Measurements from ENCODE around the gene CD38.

Gene CD38

DNA sequence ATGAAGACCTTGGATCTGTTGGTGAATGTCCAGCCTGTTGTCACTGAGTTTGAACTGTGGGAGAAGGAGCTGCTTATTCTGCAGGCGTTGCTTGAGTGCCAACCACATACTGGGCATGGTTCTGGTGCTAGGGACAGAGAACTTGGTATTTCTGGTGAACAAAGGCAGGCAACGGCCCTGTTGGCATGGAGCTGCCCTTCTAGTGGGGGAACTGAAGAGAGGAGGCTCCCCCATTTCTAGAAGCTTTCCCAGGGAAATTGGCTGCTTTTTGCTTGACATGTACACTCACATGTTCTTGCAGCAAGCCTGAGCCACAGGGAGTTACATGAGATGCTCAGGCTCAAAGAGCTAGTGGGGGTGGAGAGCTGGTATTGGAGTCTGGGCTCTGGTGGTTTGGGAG, 8.9 kb upstream of the CD38 start:
- ChIA-PET POLR2A (no interaction called here), CTCF (interaction anchor here (0.8 to 2.1 kb wide), 4 partner anchors 10 to 38 kb away, joined by 3 to 12 read pairs (median 3); no protein-coding TSS in a partner anchor)
- TF ChIP-seq, protein P1, sequence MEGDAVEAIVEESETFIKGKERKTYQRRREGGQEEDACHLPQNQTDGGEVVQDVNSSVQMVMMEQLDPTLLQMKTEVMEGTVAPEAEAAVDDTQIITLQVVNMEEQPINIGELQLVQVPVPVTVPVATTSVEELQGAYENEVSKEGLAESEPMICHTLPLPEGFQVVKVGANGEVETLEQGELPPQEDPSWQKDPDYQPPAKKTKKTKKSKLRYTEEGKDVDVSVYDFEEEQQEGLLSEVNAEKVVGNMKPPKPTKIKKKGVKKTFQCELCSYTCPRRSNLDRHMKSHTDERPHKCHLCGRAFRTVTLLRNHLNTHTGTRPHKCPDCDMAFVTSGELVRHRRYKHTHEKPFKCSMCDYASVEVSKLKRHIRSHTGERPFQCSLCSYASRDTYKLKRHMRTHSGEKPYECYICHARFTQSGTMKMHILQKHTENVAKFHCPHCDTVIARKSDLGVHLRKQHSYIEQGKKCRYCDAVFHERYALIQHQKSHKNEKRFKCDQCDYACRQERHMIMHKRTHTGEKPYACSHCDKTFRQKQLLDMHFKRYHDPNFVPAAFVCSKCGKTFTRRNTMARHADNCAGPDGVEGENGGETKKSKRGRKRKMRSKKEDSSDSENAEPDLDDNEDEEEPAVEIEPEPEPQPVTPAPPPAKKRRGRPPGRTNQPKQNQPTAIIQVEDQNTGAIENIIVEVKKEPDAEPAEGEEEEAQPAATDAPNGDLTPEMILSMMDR (IDR thresholded peaks at IDR 0.05; ENCODE audit: control extremely low read depth, extremely low read depth, low read depth, missing control alignments), result no peak
- no peak for DNase-seq (ENCODE audit: extremely low spot score)

DNA sequence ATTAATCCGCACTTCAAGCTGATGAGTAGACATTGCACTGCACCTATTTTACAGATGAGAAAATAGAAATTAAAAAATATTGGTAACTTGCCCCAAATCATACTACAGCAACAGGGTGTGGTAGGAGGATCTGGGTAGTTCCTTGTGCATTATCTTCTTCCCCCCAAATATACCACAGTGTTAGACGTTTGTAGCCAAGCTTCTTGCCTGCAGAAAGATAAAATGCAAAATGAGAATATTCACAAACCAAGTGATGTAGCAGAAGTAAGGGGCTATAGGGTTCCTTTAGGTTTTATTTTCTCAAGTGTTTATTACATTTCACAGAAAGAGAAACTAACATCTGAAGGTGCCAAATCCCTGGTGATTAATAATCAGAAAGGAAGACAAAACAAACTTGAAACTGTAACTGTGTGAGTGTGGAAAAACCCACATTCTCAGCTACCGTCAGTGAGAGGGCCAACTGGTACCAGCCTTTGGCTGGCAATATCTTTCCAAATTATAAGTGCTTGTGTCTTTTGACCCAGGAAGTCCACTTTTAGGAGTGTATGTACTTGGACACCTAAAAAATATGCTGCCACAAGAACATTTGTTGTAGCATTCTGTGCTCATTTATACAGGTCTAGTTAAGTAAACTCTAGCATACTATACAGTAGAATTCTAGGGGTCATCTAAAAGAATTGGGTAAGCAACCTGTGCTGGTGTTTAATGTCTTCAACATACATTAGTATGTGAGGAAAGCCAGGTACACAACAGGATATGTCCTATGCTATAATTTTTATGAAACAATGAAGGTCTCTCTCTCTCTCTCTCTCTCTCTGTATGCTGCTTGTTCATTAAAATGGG, 6.7 kb upstream of the CD38 start:
- peak; percentile 28 for DNase-seq (ENCODE audit: extremely low spot score)
- ChIA-PET POLR2A (no interaction called here), CTCF (interaction anchor here (1.3 kb wide), 1 partner anchor 34 kb away, joined by 4 read pairs; no protein-coding TSS in a partner anchor)
- TF ChIP-seq, protein P1 (IDR thresholded peaks at IDR 0.05; ENCODE audit: control extremely low read depth, extremely low read depth, low read depth, missing control alignments), result no peak

DNA sequence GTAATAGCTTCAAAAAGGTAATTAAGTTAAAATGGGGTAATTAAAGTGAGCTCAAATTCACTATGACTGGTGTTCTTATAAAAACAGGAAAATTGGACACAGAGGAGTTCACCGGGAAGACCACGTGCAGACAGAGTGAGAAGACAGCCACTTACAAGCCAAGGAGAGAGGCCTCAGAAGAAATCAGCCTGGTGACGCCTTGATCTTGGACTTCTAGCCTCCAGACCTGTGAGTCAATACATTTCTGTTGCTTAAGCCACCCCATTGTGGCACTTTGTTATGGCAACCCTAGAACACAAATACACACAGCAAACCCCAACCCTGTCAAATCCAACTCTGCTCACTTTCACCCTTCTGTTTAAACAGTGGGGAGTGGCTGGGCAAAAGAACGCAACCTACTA, 4.1 kb upstream of the CD38 start:
- TF ChIP-seq, protein P1 (IDR thresholded peaks at IDR 0.05; ENCODE audit: control extremely low read depth, extremely low read depth, low read depth, missing control alignments), result no peak
- ChIA-PET POLR2A (no interaction called here), CTCF (interaction anchor here (1.1 to 2.5 kb wide), 3 partner anchors 8 to 37 kb away, joined by 3 to 9 read pairs (median 4); no protein-coding TSS in a partner anchor)
- no peak for DNase-seq (ENCODE audit: extremely low spot score)

DNA sequence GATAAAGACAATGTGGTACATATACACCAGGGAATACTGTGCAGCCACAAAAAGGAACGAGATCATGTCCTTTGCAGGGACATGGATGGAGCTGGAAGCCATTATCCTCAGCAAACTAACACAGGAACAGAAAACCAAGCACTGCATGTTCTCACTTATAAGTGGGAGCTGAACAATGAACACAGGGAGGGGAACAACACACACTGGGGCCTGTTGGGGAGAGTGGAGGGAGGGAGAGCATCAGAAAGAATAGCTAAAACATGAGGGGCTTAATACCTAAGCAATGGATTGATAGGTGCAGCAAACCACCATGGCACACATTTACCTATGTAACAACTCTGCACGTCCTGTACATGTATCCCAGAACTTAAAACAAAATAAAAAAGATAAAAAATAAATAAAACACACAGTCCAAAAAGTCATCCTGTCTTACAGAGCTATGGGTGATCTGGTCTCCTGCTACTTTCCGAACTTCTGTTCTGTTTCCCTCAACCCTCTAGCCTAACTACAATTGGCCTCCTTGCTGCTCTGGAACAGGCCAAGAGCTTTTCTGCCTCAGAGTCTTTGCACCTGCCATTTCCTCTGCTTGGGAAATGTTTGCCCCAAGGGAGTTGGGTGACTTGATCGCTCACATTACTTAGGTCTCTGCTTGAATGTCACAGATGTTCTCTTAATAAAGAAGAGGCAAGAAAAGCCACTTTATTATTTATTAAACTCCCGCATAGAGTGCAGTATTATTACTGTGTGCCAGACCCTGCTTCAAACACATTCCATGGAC, 1.1 kb upstream of the CD38 start:
- ChIA-PET POLR2A (no interaction called here), CTCF (interaction anchor here (0.9 to 1.6 kb wide), 4 partner anchors 20 to 105 kb away, joined by 3 to 4 read pairs (median 4); no protein-coding TSS in a partner anchor)
- DNase-seq (ENCODE audit: extremely low spot score), result no peak
- TF ChIP-seq, protein P1 (IDR thresholded peaks at IDR 0.05; ENCODE audit: control extremely low read depth, extremely low read depth, low read depth, missing control alignments), result no peak

DNA sequence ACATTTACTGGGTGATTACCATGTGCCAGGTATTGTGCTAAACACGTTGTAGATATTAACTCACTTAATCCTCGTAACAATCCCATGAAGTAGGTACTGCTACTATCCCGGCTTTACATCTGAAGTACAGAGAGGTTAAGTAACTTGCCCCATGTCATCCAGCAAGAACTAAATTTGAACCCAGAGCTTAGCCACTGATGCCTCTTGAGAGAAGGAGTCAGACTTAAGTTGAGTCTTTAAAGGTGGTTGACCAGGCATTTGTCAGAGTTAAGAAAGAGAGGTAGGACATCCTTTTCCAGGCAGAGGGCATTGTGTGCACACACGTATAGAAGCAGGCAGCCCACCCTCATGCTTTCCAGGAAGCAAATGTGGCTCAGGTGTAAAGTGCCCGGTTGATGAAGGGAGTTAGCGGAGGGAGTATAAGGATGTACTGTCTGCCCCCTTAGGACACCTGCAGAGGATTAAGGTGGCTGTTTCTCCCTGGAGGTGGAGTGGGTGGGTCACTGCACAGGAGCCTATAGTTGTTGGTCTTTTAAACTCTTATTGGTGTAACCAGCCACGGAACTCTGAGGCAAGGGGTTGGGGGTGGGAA, 335 bp upstream of the CD38 start:
- ChIA-PET CTCF (interaction anchor here (0.9 to 1.6 kb wide), 4 partner anchors 20 to 105 kb away, joined by 3 to 4 read pairs (median 4); no protein-coding TSS in a partner anchor), POLR2A (no interaction called here)
- TF ChIP-seq, protein P1 (IDR thresholded peaks at IDR 0.05; ENCODE audit: control extremely low read depth, extremely low read depth, low read depth, missing control alignments), result no peak
- no peak for DNase-seq (ENCODE audit: extremely low spot score)

DNA sequence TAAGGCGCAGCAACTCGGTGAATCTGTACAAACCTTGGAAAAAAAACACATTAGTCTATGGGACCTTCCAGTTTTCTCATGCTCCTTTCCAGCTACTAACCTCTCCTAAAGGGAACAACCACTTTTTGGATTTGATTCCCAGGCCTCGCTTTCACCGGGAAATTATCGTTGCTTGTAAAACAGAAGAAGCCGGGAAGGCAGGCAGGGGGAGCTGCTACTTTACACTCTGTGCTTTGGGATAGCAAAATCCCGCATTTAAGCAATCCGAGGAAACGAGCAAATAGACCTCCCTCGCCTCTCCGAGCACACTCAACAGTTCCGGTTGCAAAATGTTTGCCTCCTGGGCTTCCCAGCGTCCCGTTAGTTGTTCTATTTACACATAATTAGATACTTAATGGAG, 1.2 kb downstream of the CD38 start:
- DNase-seq (ENCODE audit: extremely low spot score), result no peak
- CTCF ChIA-PET, result interaction anchor here (0.8 to 1.7 kb wide), 3 partner anchors 10 to 23 kb away, joined by 3 to 7 read pairs (median 5); no protein-coding TSS in a partner anchor
- TF ChIP-seq, protein P1 (IDR thresholded peaks at IDR 0.05; ENCODE audit: control extremely low read depth, extremely low read depth, low read depth, missing control alignments), result peak; percentile 27
- POLR2A ChIA-PET, result no interaction called here
